ENCODE data around the gene PHETA2. TPM values are rescaled to one million over a fixed set of nuclear protein-coding genes. Genes with fewer than 3 reads are reported as not detected.

Gene PHETA2, protein sequence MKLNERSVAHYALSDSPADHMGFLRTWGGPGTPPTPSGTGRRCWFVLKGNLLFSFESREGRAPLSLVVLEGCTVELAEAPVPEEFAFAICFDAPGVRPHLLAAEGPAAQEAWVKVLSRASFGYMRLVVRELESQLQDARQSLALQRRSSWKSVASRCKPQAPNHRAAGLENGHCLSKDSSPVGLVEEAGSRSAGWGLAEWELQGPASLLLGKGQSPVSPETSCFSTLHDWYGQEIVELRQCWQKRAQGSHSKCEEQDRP
- 5.7 to 7.1 TPM (median 6.3 TPM) in 3 replicates for total RNA-seq (2021)
- percentile 61 among the genes with signal in this experiment for Bru-seq, nascent RNA
- long read RNA-seq, experiment 1, transcript PHETA2-201 (3 exons, 2,335 nt), result major isoform, 30 of 41 reads
- long read RNA-seq, experiment 1, partial matches to known transcripts, result 3 of 41 reads
- long read RNA-seq, experiment 1, other reads (novel, unspliced or antisense), result 7 of 41 reads
- long read RNA-seq, experiment 2, transcript PHETA2-201 (3 exons, 2,335 nt), result major isoform, 6 of 11 reads
- long read RNA-seq, experiment 2, partial matches to known transcripts, result 2 of 11 reads
- long read RNA-seq, experiment 2, other reads (novel, unspliced or antisense), result 3 of 11 reads
- long read RNA-seq, experiment 3, transcript PHETA2-201 (3 exons, 2,335 nt), result major isoform, 7 of 10 reads
- long read RNA-seq, experiment 3, partial matches to known transcripts, result 1 of 10 reads
- long read RNA-seq, experiment 3, other reads (novel, unspliced or antisense), result 2 of 10 reads

DNA sequence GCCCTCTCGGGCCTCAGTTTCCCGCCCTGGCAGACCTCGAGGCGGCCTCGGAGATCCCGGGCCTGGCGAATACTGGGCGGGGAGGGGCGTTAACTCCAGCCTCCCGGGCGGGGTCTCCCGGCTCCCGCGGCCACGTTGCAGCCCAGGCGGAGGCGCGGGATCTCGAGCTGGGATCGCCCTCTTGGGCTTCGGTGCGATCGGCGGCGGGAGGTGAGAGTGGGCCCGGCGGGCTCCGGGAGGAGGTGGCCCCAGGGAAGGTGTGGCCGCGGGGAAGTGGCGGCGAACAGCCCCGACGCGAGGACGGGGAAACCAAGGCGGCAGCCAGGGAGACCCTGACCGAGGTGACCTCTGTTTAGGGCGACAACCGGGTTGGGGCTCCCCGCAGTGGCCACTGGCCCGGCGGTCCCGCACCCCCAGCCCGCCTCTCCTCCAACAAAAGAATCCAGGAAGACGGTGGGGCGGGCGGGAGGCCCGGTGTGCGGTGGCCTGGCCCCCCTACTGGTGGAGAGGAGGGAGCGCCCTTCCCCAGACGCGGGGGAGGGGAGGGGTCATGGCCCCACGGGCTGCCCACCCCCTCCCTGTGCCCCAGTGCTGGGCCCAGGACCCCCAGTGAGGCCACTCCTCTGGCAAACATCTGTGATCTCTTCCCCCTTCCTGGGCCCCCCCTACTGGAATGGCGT is at the start of gene PHETA2:
TSS of gene PHETA2 (plus strand) at position 117 of the 680 bp plus-strand sequence. CDS start 3,046 bp downstream, outside the sequence.
- no peaks in the 10 kb centered on the region for H3K9me3 Mint-ChIP-seq
- CTCF ChIA-PET, result no interaction called here
- TF ChIP-seq ETV6 (CRISPR knock-in tag; IDR thresholded peaks at IDR 0.05) (0 out of 2 replicates have a peak, but pooled peaks have one; percentile 18), FOXP1 (CRISPR knock-in tag; IDR thresholded peaks at IDR 0.05; ENCODE audit: borderline replicate concordance) (no peak), PRRX2 (CRISPR knock-in tag; IDR thresholded peaks at IDR 0.05) (no peak), NFATC4 (CRISPR knock-in tag; IDR thresholded peaks at IDR 0.05) (no peak), SOX15 (CRISPR knock-in tag; IDR thresholded peaks at IDR 0.05) (no peak), ZNF423 (CRISPR knock-in tag; IDR thresholded peaks at IDR 0.05) (no peak), JAZF1 (CRISPR knock-in tag; IDR thresholded peaks at IDR 0.05) (no peak), MXD4 (CRISPR knock-in tag; IDR thresholded peaks at IDR 0.05; ENCODE audit: borderline replicate concordance) (no peak), NR2C2 (CRISPR knock-in tag; IDR thresholded peaks at IDR 0.05) (no peak), ZNF121 (CRISPR knock-in tag; IDR thresholded peaks at IDR 0.05) (0 out of 2 replicates have a peak, but pooled peaks have one; percentile 9), NR3C1 (CRISPR knock-in tag; conservative IDR thresholded peaks at IDR 0.05; ENCODE audit: low read depth) (no peak), GTF2I (CRISPR knock-in tag; conservative IDR thresholded peaks at IDR 0.05) (no peak), JUN (CRISPR knock-in tag; IDR thresholded peaks at IDR 0.05) (no peak), IRF2 (CRISPR knock-in tag; IDR thresholded peaks at IDR 0.05; ENCODE audit: borderline replicate concordance, low read depth) (no peak), ZNF219 (CRISPR knock-in tag; IDR thresholded peaks at IDR 0.05; ENCODE audit: borderline replicate concordance) (no peak), MYBL2 (CRISPR knock-in tag; IDR thresholded peaks at IDR 0.05) (no peak), TEAD4 (CRISPR knock-in tag; IDR thresholded peaks at IDR 0.05) (no peak), NR1H2 (CRISPR knock-in tag; IDR thresholded peaks at IDR 0.05) (no peak), HMGA2 (CRISPR knock-in tag; IDR thresholded peaks at IDR 0.05) (no peak), CREM (CRISPR knock-in tag; IDR thresholded peaks at IDR 0.05) (no peak), TP53 (CRISPR knock-in tag; IDR thresholded peaks at IDR 0.05) (no peak), GRHL2 (CRISPR knock-in tag; IDR thresholded peaks at IDR 0.05; ENCODE audit: insufficient replicate concordance, severe bottlenecking) (no peak), RORB (CRISPR knock-in tag; IDR thresholded peaks at IDR 0.05) (no peak), TEAD1 (CRISPR knock-in tag; IDR thresholded peaks at IDR 0.05) (no peak)
- TF ChIP-seq, protein P1, sequence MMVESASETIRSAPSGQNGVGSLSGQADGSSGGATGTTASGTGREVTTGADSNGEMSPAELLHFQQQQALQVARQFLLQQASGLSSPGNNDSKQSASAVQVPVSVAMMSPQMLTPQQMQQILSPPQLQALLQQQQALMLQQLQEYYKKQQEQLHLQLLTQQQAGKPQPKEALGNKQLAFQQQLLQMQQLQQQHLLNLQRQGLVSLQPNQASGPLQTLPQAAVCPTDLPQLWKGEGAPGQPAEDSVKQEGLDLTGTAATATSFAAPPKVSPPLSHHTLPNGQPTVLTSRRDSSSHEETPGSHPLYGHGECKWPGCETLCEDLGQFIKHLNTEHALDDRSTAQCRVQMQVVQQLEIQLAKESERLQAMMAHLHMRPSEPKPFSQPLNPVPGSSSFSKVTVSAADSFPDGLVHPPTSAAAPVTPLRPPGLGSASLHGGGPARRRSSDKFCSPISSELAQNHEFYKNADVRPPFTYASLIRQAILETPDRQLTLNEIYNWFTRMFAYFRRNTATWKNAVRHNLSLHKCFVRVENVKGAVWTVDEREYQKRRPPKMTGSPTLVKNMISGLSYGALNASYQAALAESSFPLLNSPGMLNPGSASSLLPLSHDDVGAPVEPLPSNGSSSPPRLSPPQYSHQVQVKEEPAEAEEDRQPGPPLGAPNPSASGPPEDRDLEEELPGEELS (CRISPR knock-in tag; IDR thresholded peaks at IDR 0.05), result no peak
- TF ChIP-seq, protein P2, sequence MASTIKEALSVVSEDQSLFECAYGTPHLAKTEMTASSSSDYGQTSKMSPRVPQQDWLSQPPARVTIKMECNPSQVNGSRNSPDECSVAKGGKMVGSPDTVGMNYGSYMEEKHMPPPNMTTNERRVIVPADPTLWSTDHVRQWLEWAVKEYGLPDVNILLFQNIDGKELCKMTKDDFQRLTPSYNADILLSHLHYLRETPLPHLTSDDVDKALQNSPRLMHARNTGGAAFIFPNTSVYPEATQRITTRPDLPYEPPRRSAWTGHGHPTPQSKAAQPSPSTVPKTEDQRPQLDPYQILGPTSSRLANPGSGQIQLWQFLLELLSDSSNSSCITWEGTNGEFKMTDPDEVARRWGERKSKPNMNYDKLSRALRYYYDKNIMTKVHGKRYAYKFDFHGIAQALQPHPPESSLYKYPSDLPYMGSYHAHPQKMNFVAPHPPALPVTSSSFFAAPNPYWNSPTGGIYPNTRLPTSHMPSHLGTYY (CRISPR knock-in tag; IDR thresholded peaks at IDR 0.05), result no peak
- TF ChIP-seq, protein P3, sequence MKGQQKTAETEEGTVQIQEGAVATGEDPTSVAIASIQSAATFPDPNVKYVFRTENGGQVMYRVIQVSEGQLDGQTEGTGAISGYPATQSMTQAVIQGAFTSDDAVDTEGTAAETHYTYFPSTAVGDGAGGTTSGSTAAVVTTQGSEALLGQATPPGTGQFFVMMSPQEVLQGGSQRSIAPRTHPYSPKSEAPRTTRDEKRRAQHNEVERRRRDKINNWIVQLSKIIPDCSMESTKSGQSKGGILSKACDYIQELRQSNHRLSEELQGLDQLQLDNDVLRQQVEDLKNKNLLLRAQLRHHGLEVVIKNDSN (CRISPR knock-in tag; IDR thresholded peaks at IDR 0.05), result no peak
- TF ChIP-seq, protein P4, sequence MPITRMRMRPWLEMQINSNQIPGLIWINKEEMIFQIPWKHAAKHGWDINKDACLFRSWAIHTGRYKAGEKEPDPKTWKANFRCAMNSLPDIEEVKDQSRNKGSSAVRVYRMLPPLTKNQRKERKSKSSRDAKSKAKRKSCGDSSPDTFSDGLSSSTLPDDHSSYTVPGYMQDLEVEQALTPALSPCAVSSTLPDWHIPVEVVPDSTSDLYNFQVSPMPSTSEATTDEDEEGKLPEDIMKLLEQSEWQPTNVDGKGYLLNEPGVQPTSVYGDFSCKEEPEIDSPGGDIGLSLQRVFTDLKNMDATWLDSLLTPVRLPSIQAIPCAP (CRISPR knock-in tag; IDR thresholded peaks at IDR 0.05), result no peak
- TF ChIP-seq, protein P5, sequence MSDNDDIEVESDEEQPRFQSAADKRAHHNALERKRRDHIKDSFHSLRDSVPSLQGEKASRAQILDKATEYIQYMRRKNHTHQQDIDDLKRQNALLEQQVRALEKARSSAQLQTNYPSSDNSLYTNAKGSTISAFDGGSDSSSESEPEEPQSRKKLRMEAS (CRISPR knock-in tag; IDR thresholded peaks at IDR 0.05), result peak; percentile 76; the same call in 1 of the 2 replicates
- TF ChIP-seq, protein P6, sequence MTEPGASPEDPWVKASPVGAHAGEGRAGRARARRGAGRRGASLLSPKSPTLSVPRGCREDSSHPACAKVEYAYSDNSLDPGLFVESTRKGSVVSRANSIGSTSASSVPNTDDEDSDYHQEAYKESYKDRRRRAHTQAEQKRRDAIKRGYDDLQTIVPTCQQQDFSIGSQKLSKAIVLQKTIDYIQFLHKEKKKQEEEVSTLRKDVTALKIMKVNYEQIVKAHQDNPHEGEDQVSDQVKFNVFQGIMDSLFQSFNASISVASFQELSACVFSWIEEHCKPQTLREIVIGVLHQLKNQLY (CRISPR knock-in tag; IDR thresholded peaks at IDR 0.05), result no peak
- TF ChIP-seq, protein P7, sequence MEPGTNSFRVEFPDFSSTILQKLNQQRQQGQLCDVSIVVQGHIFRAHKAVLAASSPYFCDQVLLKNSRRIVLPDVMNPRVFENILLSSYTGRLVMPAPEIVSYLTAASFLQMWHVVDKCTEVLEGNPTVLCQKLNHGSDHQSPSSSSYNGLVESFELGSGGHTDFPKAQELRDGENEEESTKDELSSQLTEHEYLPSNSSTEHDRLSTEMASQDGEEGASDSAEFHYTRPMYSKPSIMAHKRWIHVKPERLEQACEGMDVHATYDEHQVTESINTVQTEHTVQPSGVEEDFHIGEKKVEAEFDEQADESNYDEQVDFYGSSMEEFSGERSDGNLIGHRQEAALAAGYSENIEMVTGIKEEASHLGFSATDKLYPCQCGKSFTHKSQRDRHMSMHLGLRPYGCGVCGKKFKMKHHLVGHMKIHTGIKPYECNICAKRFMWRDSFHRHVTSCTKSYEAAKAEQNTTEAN (CRISPR knock-in tag; IDR thresholded peaks at IDR 0.05), result no peak

More for the DNA sequence above, at the start of gene PHETA2:
- Mint-ChIP-seq H3K4me1 (peaks cover 48% of the 10 kb centered on the region), H3K27ac (no peak within 1 kb of the TSS), H3K4me3 (peak within 1 kb of the TSS; percentile 63), H3K27me3 (ENCODE audit: low read depth) (peaks cover 28% of the 10 kb centered on the region), H3K36me3 (no peaks in the 10 kb centered on the region)
- peak; percentile 51 for DNase-seq (ENCODE audit: low spot score)
- ATAC-seq, result no peak
- POLR2A ChIA-PET, result no interaction called here

All from WTC11 (cell line).